ENCODE measurements around the gene FKTN. TPM values are rescaled to one million over a fixed set of nuclear protein-coding genes. Genes with fewer than 3 reads are reported as not detected.

FKTN gene
- total RNA-seq, 1 experiment from 2014 or later = 10.8 TPM

GRCh38 chr9:105625088-105625487 lies 67.2 kb downstream of the FKTN start (continued):
- TF ChIP-seq, protein P1, sequence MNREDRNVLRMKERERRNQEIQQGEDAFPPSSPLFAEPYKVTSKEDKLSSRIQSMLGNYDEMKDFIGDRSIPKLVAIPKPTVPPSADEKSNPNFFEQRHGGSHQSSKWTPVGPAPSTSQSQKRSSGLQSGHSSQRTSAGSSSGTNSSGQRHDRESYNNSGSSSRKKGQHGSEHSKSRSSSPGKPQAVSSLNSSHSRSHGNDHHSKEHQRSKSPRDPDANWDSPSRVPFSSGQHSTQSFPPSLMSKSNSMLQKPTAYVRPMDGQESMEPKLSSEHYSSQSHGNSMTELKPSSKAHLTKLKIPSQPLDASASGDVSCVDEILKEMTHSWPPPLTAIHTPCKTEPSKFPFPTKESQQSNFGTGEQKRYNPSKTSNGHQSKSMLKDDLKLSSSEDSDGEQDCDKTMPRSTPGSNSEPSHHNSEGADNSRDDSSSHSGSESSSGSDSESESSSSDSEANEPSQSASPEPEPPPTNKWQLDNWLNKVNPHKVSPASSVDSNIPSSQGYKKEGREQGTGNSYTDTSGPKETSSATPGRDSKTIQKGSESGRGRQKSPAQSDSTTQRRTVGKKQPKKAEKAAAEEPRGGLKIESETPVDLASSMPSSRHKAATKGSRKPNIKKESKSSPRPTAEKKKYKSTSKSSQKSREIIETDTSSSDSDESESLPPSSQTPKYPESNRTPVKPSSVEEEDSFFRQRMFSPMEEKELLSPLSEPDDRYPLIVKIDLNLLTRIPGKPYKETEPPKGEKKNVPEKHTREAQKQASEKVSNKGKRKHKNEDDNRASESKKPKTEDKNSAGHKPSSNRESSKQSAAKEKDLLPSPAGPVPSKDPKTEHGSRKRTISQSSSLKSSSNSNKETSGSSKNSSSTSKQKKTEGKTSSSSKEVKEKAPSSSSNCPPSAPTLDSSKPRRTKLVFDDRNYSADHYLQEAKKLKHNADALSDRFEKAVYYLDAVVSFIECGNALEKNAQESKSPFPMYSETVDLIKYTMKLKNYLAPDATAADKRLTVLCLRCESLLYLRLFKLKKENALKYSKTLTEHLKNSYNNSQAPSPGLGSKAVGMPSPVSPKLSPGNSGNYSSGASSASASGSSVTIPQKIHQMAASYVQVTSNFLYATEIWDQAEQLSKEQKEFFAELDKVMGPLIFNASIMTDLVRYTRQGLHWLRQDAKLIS (CRISPR knock-in tag; IDR thresholded peaks at IDR 0.05; ENCODE audit: borderline replicate concordance) = no peak
- TF ChIP-seq FOXP1 (CRISPR knock-in tag; IDR thresholded peaks at IDR 0.05; ENCODE audit: borderline replicate concordance) = no peak

GRCh38 chr9:105632807-105633206 lies 74.9 kb downstream of the FKTN start:
- no peaks in the 10 kb centered on the region for H3K9me3 Mint-ChIP-seq
- no peak overlapping the region for H3K4me3 Mint-ChIP-seq
- H3K27ac Mint-ChIP-seq = no peak overlapping the region
- no peaks in the 10 kb centered on the region for H3K4me1 Mint-ChIP-seq
- no peak for DNase-seq (ENCODE audit: low spot score)
- ChIA-PET CTCF (no interaction called here), POLR2A (no interaction called here)
- no peak for ATAC-seq
- H3K36me3 Mint-ChIP-seq = no peaks in the 10 kb centered on the region
- TF ChIP-seq STAT6 (CRISPR knock-in tag; conservative IDR thresholded peaks at IDR 0.05; ENCODE audit: low read depth) (no peak), FOXP1 (CRISPR knock-in tag; IDR thresholded peaks at IDR 0.05; ENCODE audit: borderline replicate concordance) (no peak), CREB1 (CRISPR knock-in tag; IDR thresholded peaks at IDR 0.05) (no peak), GABPB1 (CRISPR knock-in tag; IDR thresholded peaks at IDR 0.05) (no peak), JAZF1 (CRISPR knock-in tag; IDR thresholded peaks at IDR 0.05) (no peak), FOXJ3 (CRISPR knock-in tag; IDR thresholded peaks at IDR 0.05; ENCODE audit: borderline replicate concordance) (no peak), MYBL2 (CRISPR knock-in tag; IDR thresholded peaks at IDR 0.05) (no peak), ZNF416 (CRISPR knock-in tag; IDR thresholded peaks at IDR 0.05) (no peak), NR2C2 (CRISPR knock-in tag; IDR thresholded peaks at IDR 0.05) (no peak), ZNF423 (CRISPR knock-in tag; IDR thresholded peaks at IDR 0.05) (no peak), PRDM15 (CRISPR knock-in tag; IDR thresholded peaks at IDR 0.05) (no peak)
- TF ChIP-seq, protein P2, sequence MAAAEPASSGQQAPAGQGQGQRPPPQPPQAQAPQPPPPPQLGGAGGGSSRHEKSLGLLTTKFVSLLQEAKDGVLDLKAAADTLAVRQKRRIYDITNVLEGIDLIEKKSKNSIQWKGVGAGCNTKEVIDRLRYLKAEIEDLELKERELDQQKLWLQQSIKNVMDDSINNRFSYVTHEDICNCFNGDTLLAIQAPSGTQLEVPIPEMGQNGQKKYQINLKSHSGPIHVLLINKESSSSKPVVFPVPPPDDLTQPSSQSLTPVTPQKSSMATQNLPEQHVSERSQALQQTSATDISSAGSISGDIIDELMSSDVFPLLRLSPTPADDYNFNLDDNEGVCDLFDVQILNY (CRISPR knock-in tag; IDR thresholded peaks at IDR 0.05) = no peak
- TF ChIP-seq, protein P3, sequence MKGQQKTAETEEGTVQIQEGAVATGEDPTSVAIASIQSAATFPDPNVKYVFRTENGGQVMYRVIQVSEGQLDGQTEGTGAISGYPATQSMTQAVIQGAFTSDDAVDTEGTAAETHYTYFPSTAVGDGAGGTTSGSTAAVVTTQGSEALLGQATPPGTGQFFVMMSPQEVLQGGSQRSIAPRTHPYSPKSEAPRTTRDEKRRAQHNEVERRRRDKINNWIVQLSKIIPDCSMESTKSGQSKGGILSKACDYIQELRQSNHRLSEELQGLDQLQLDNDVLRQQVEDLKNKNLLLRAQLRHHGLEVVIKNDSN (CRISPR knock-in tag; IDR thresholded peaks at IDR 0.05) = no peak
- no peaks in the 10 kb centered on the region for H3K27me3 Mint-ChIP-seq (ENCODE audit: low read depth)

Data from WTC11 (cell line).